ENCODE data around the gene NT5DC1.
"Not testable (repeated sequence)": the region's sequence is repeated elsewhere in the genome, so short reads cannot be mapped to it uniquely, and the experiment has no call there.

DNA sequence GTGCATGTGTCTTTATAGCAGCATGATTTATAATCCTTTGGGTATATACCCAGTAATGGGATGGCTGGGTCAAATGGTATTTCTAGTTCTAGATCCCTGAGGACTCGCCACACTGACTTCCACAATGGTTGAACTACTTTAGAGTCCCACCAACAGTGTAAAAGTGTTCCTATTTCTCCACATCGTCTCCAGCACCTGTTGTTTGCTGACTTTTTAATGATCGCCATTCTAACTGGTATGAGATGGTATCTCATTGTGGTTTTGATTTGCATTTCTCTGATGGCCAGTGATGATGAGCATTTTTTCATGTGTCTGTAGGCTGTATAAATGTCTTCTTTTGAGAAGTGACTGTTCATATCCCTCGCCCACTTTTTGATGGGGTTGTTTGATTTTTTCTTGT lies 184.3 kb downstream of the NT5DC1 start:
- TF ChIP-seq POLR2AphosphoS5 (IDR thresholded peaks at IDR 0.05; ENCODE audit: low read depth); REST (IDR thresholded peaks at IDR 0.05; ENCODE audit: insufficient replicate concordance, low read depth): not testable (repeated sequence)

All from HL-60 (cell line).